Activated effector memory CD4-positive, alpha-beta T cell treated with Interleukin-2 at 50 U/mL for 16 hours (primary cell): Measurements from ENCODE around the gene GUCY2F.

Experiments used
- DNase-seq: peaks from one replicate; pipeline ENCODE4 v3.0.0-alpha.2; 2020

Gene GUCY2F

DNA sequence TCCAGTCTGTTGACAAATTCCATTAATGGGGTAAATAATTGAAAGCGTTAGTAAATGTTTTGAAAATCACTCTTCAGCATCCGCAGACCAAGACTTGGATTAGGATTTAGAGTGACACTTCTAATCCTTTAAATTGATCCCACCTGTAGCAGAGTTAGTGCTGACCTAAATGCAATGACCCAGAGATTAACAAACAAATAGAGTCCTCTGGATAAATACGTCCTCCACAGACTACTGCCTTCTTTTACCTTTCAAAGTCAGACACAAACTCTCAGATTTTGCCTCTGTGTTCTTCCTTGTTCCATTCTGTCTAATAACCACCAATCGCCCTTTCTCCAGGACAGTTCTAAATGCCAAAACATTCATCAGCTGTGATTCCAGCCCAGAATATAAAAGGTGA, at the start of gene GUCY2F:
TSS of gene GUCY2F (minus strand) at position 101 of the 400 bp plus-strand sequence. CDS start 6,150 bp downstream, outside the sequence.
- no peak for DNase-seq

DNA sequence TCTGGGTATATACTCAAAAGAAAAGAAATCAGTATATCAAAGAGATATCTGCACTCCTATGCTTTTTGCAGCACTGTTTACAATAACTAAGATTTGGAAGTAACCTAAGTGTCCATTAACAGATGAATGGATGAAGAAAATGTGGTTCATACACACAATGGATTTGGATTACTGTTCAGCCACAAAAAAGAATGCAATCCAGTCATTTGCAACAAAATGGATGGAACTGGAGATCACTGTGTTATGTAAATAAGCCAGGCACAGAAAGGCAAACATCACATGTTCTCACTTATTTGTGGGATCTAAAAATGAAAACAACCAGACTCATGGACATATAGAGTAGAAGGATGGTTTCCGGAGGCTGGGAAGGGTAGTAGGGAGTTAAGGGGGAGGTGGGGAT, 37.1 kb upstream of the GUCY2F start:
- no peak for DNase-seq

GRCh38 chrX:109511113-109511512, 29.2 kb upstream of the GUCY2F start:
- no peak for DNase-seq

GRCh38 chrX:109508915-109509314, 27.0 kb upstream of the GUCY2F start:
- no peak for DNase-seq

DNA sequence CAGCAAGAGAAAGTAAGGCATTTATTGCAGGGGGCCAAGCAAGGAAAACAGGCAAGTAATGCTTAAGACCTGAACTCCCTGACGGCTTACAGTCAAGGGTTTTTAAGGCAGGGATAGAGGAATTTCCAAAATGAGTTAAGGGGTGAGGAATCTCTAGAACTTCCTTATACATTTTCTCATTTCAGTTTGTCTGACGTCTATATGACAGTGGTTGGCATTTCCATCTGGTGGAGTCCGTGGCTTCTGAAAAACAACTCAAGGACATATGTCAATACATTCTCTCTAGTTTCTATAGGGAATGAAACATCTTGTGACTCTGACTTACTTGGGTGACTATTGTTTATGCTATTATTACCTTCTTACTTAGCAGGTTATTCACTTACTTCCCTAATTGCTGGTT, 19.3 kb upstream of the GUCY2F start:
- no peak for DNase-seq

DNA sequence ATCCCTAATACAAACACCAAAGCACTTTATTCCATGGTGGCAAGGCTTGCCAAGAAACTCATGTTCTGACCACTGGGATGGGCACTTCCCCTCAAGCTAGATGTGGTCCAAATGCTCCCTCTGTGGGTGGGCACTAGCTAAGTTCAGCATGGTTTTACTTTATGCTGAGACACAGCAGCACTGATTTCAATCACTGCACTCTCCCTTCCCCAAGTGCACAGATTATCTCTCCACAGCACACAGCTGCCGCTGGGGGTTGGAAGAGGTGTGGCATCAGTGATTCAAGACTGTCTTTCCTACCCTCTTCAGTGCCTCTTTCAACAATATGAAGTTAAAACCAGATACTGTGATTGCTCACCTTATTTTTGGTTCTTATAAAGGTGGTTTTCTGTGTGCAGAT, 16.5 kb upstream of the GUCY2F start:
- no peak for DNase-seq

- no peak for DNase-seq
These were observed 7.3 kb upstream of the GUCY2F start for GRCh38 chrX:109489174-109489573.

DNA sequence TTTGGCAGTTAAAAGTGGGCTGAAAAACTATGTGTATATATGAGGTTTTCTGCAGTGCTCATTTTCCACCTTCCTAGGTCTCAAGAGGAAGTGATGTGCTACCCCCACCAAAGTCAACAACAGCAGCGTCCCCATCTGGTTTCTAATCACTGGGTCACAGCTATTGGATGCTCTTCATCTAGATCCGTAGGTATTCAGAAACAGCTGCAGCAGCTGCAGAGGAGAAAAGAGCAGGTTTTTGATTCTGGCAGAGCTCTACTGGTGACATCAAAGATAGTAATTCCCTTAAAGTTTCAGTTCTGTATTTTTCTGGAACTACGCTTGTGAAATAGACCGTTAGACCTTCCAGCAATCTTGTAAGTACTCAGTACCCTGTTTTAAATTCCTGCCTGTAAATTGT, 5.8 kb upstream of the GUCY2F start:
- DNase-seq: no peak

- peak; percentile 17 for DNase-seq
These were observed 3.8 kb upstream of the GUCY2F start for GRCh38 chrX:109485470-109486340.

- no peak for DNase-seq
These were observed 3.0 kb upstream of the GUCY2F start for GRCh38 chrX:109484886-109485285.

DNA sequence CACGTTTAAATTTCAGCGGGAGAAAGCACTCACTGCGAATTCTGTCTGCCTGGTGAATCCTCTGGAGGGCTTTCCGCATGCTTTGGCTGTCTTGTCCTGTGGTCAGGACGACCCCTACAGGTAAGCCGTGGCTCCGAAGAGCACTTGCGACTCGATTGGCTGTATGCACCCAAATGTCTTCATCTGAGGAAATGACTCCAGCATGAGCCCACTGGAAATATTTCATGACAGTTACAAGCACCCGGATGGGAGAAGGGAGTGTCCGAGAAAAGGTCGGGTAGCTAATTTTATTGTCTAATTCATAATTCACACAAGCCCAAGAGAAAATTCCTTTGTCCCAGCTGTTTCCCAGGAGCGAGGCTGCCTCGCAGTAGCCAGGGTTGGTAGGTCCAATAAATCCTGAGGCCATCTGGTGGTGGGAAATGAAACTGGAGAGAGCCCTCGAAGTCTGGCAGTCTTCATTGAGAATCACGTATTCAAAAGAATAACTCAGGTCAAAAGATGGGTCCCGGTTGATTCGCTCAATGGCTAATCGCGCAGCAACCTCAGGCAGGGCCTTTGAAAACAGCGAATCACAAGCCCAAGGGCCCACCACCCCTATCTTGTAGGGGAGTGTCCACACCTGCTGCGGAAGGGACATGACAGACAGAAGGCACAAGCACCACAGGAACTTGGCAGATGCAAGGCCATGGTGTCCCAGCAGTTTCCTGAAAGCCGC, 6.6 kb downstream of the GUCY2F start:
- DNase-seq: no peak

DNA sequence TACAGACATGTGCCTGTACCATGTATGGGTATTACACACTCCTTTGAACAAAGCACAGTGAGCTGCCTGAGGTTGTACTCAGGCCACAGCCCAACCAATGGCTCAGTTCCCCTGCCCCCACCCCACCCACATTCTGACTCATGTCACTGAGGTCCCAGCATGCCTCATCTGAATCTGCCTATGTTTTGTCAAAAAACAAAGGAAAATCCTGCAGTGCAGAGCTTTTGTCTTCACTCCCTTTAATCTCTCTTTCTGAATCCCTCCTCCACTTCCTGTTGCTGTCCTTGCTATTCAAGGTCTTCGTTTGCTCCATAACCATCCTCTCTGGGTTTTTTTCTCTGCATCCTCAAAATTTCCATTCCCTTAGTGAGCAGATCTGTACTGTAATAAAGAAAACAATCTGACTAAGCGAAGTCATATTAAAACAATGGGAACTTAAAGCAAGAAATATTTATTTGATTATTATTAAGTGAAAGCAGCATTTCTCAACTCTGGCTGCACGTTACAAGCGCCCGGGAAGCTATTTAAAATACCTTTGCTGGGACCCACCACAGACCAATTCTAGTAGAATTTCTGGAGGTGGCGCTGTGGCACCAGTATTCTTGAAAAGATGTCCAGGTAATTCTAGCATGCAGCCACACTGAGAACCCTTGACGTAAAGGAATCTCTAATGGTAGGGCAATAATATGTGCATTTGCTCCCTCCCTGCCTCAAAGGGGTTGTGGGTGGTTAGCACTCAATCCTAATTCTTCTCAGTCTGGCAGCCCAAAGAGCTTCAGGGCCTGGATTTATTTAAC, 8.7 kb downstream of the GUCY2F start:
- DNase-seq: no peak

DNA sequence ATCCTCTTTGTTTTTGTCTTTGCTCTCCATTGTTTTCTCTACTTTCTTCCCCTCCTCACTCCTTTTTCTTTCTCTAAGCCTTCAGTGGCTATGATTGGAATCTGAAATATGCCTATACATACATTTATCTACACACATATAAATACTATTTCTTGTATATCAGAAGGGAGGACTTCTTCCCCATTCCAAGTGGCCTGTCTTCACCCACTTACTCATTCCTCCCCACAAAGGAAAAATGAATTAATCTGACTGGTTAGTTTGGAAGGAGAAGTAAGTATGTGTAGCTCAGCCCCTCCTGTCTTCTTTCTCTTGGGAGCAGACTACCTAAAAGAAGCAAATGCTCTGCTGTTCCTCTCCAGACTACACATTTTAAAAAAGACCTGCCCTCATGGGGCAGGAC, 17.7 kb downstream of the GUCY2F start:
- no peak for DNase-seq

DNA sequence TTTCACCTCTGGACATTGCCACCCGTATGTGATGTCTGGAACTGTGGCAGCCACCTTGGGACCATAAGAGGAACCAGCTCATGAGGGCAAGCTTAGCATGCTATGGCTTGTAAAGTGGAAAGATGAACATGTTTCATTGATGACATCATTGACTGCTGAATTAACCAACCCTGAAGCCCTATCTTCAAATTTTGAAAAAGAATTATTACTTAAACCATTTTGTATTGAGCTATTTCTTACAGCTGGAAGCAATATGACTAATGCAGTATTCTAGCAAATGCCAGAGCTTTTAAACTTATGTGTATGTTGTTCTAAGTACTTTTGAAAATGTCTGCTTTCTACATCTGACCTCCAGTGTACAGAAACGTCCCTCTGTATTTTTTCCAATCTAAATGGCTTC, 18.1 kb downstream of the GUCY2F start:
- DNase-seq: no peak

DNA sequence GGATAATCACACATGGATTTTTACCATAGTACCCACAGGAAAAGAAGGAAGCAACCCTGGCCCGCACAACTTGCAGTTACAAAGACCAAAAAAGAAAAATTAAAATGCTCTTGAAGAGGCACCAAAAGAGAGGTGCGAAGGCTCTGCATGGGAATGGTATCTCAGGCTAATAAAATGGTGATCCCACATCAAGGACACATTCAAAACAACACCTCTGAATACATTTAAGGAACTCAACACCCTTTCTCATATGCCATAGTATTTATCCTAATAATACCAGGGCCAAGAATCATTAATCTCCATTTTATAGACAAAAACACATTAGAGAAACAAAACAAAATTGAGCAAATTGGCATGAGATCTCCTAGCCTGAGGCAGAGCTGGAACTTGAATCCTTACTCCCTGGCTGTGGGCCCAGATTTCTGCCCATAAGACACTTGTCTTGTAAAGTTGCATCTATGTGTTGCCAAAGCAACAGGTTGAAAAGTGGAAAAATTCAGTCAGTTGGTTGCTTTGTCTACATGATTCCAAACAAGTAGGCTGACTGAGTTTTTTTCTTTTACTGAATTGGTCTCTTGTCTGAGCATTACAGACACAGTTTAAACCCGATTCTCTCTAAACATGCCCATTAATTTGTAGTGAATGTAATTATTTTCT, 33.5 kb downstream of the GUCY2F start:
- DNase-seq: no peak

- DNase-seq: no peak
These were observed 40.6 kb downstream of the GUCY2F start for GRCh38 chrX:109441266-109441665.

DNA sequence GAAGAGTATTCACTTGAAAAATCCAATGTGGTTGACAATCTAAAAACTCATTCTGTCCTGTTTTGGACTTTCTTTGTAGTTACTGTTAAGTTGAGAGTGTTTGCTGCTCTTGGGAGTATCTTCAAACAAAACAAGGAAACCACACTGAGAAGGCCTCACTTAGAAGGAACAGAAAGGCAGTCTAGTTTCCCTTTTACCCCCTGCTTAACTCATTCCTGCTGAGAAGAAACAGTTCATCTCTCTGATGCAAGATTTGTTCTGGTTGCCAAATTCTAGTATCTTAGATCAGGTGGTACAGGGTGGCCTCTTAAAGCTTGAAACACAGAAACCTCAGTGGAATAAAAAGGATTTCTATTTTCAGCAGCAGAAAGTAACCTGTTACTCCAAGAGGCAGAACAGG, 41.4 kb downstream of the GUCY2F start:
- DNase-seq: no peak

DNA sequence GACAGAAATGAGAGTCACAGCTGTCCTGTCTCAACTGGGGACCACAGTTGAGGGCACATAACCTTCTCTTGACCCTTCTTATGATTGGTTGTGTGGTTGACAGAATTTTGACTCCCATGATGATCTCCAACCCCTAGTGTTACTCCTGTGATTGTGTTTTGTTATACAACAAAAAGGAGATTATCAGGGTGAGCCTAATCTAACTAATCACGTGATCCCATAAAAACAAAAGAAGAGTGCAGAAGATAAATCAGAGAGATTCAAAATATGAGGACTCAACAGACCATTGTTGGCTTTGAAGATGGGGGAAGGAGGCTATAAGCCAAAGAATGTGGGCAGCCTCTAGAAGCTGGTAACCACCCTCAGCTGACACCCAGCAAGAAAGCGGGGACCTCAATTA, 72.7 kb downstream of the GUCY2F start:
- no peak for DNase-seq

DNA sequence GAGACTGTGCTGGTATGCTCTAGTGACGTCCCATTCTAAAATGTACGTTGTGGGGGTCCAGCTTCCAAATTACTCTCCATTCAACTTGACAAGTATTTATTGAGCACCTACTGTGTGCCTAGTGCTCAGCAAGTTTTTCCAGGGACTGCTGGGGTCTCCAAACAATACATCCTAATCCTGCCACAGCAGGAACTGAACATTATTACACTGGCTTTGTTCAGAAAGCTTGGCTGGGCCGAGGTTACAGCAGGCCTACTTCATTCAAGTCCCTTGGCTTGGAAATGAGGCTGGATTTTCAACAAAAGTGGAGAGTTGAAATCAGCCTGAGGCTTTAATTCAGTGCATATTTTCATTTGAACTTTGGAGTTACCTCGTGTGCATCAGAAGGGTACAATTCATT, 78.0 kb downstream of the GUCY2F start:
- no peak for DNase-seq

DNA sequence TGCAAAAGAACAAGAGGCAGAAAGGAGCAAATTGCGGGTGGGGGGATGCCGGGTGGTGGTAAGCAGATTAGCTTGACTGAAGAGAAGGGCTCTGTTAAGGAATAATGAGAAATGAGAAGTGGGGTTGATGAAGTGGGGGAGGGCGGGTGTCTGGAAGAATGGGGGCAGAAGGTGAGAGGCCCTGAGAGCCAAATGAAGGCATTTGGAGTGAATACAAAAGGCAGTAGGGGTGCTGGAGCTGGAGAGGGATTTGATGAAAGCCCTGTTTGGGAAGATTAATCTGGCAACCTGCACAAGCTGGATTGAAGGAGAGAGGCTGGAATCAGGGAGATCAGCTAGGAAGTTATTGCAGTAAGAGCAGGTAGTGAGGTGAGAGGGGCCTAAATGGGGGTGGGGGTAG, 82.1 kb downstream of the GUCY2F start:
- DNase-seq: no peak

DNA sequence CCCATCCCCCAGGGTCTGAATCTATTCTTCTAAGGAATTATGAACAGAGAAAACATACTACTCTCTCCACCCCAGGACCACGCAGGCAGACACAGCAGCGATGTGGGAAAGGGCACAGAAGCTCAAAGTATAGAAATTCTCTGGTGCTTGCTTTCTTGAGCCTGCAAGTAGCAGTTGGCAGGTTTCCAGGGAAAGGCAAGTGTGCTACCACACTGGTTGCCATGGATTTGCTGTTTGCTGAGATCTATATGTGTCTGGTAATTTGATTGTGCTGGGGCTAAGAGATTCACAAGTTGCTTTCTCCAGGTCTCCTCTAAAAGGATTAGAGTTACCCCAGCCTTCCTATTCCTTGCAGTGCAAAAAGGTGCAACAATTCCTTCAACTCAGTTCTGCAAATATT, 83.1 kb downstream of the GUCY2F start:
- no peak for DNase-seq

DNA sequence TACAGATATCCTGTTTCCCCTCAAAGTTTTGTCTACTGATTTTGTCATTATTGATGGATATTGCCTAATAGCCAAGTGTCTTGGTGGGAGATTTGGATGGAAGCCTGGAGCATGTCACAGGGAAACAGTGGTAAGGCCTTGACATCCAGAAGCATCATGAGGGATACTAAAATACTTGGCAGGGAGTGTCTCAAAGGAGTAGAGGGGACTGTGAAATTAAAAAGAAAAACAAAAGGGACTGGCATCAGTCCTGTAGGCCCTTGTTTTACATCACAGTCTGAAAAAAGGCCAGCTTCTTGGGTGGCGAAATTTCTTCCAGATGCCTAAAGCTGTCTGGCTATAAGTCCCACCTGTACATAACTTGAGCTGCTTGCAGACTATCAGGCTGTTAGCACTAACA, 83.8 kb downstream of the GUCY2F start:
- DNase-seq: no peak

DNA sequence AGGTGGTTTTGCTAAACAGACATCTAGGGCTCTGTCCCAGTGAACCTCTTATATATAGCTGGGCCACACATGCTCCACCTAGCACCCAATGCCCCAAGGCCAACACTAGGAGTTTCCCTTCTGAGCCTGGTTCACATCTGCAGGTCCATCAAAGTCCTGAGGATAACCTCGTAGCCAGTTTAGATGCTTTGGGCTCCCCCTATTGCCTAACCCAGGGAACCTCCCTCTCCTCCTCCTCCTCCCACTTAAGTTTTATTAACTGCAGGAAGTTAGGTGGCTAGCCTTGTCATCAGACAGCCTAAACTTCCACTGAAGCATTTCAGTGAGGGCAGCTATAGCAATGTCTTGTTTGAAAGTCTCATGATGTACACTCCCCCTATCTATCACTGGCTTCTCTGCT, 88.0 kb downstream of the GUCY2F start:
- DNase-seq: no peak
